Caki2 (cell line): Measurements from ENCODE around the gene AGAP1. TPM values are rescaled to one million over a fixed set of nuclear protein-coding genes. Genes with fewer than 3 reads are reported as not detected.

Experiments
- DNase-seq: peaks from one replicate; pipeline ENCODE4 v3.0.0-alpha.2; 2015; ENCODE audit warnings: low read depth
- in situ Hi-C: cut with HindIII; loops from 2 replicates; pipeline ENCODE4 v1.10.0; 2016; ENCODE audit warnings: low sequenced_read_pairs, low pct_unique_long_range_greater_than_20kb, mixed read lengths
- total RNA-seq: library from RNA; depleted of rRNA; stranded (reverse); fragments of >200 nt; shearing (Covaris generic); gene quantifications from 2 replicates; pipeline ENCODE4 v1.2.3, GENCODE V29; 2014; ENCODE audit warnings: low replicate concordance

The AGAP1 gene
- total RNA-seq, 1 experiment from 2014 or later, result 5.3 TPM

GRCh38 chr2:235654103-235654813 lies 160.4 kb downstream of the AGAP1 start:
- in situ Hi-C loops, result no loop called here
- DNase-seq, result no peak

GRCh38 chr2:235658351-235659174 lies 164.7 kb downstream of the AGAP1 start:
- DNase-seq, result no peak
- in situ Hi-C loops, result no loop called here

GRCh38 chr2:235659767-235660322 lies 166.0 kb downstream of the AGAP1 start:
- DNase-seq, result peak; percentile 2
- in situ Hi-C loops, result no loop called here

GRCh38 chr2:235660484-235661082 lies 166.7 kb downstream of the AGAP1 start:
- DNase-seq, result no peak
- in situ Hi-C loops, result no loop called here

- in situ Hi-C loops, result no loop called here
- DNase-seq, result no peak
These were observed 167.5 kb downstream of the AGAP1 start for GRCh38 chr2:235661167-235661937.

GRCh38 chr2:235661952-235662351 lies 168.1 kb downstream of the AGAP1 start:
- in situ Hi-C loops, result no loop called here

GRCh38 chr2:235663875-235664274 lies 170.0 kb downstream of the AGAP1 start:
- DNase-seq, result no peak
- in situ Hi-C loops, result no loop called here

More at GRCh38 chr2:235661952-235662351, 168.1 kb downstream of the AGAP1 start:
- DNase-seq, result no peak

- no peak for DNase-seq
- in situ Hi-C loops, result no loop called here
These were observed 171.9 kb downstream of the AGAP1 start for GRCh38 chr2:235665661-235666212.

GRCh38 chr2:235666213-235666781 lies 172.5 kb downstream of the AGAP1 start:
- in situ Hi-C loops, result no loop called here
- no peak for DNase-seq

- in situ Hi-C loops, result no loop called here
- no peak for DNase-seq
These were observed 174.9 kb downstream of the AGAP1 start for GRCh38 chr2:235668782-235669181.

GRCh38 chr2:235669269-235669831 lies 175.5 kb downstream of the AGAP1 start:
- no peak for DNase-seq
- in situ Hi-C loops, result no loop called here

- no peak for DNase-seq
- in situ Hi-C loops, result no loop called here
These were observed 176.4 kb downstream of the AGAP1 start for GRCh38 chr2:235669983-235670962.

GRCh38 chr2:235670974-235671787 lies 177.3 kb downstream of the AGAP1 start:
- in situ Hi-C loops, result no loop called here
- DNase-seq, result no peak

GRCh38 chr2:235672720-235673119 lies 178.9 kb downstream of the AGAP1 start:
- no peak for DNase-seq
- in situ Hi-C loops, result no loop called here

- in situ Hi-C loops, result no loop called here
- DNase-seq, result no peak
These were observed 180.3 kb downstream of the AGAP1 start for GRCh38 chr2:235674146-235674545.
